ENCODE data around the gene NPAT. TPM values are rescaled to one million over a fixed set of nuclear protein-coding genes. Genes with fewer than 3 reads are reported as not detected.

NPAT gene
- total and polyA plus RNA-seq, 9 of the 15 experiments (the other 6 are each of a cell fraction or from before 2014, with no cell fraction given): 8.8 to 30.0 (median 22.1) TPM

DNA sequence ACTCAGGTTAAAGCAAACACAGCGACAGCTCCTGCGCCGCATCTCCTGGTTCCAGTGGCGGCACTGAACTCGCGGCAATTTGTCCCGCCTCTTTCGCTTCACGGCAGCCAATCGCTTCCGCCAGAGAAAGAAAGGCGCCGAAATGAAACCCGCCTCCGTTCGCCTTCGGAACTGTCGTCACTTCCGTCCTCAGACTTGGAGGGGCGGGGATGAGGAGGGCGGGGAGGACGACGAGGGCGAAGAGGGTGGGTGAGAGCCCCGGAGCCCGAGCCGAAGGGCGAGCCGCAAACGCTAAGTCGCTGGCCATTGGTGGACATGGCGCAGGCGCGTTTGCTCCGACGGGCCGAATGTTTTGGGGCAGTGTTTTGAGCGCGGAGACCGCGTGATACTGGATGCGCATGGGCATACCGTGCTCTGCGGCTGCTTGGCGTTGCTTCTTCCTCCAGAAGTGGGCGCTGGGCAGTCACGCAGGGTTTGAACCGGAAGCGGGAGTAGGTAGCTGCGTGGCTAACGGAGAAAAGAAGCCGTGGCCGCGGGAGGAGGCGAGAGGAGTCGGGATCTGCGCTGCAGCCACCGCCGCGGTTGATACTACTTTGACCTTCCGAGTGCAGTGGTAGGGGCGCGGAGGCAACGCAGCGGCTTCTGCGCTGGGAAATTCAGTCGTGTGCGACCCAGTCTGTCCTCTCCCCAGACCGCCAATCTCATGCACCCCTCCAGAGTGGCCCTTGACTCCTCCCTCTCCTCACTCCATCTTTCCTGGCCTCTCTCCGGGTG lies at the start of gene NPAT, which contains the start of gene ATM (continued):
- TF ChIP-seq MGA (IDR thresholded peaks at IDR 0.05) (peak; percentile 58), ZNF311 (CRISPR knock-in tag; IDR thresholded peaks at IDR 0.05) (no peak), FOXP1 (CRISPR knock-in tag; IDR thresholded peaks at IDR 0.05) (0 out of 2 replicates have a peak, but pooled peaks have one; percentile 7), PTTG1 (tag; IDR thresholded peaks at IDR 0.05; ENCODE audit: low read depth) (no peak), CCAR2 (IDR thresholded peaks at IDR 0.05; ENCODE audit: low read depth, low read length) (no peak), RB1 (IDR thresholded peaks at IDR 0.05; ENCODE audit: low read depth) (peak; percentile 86), MTA2 (IDR thresholded peaks at IDR 0.05; ENCODE audit: low read depth) (no peak), GABPA (tag; conservative IDR thresholded peaks at IDR 0.05; ENCODE audit: low read depth) (peak; percentile 95)
- TF ChIP-seq, protein P1, sequence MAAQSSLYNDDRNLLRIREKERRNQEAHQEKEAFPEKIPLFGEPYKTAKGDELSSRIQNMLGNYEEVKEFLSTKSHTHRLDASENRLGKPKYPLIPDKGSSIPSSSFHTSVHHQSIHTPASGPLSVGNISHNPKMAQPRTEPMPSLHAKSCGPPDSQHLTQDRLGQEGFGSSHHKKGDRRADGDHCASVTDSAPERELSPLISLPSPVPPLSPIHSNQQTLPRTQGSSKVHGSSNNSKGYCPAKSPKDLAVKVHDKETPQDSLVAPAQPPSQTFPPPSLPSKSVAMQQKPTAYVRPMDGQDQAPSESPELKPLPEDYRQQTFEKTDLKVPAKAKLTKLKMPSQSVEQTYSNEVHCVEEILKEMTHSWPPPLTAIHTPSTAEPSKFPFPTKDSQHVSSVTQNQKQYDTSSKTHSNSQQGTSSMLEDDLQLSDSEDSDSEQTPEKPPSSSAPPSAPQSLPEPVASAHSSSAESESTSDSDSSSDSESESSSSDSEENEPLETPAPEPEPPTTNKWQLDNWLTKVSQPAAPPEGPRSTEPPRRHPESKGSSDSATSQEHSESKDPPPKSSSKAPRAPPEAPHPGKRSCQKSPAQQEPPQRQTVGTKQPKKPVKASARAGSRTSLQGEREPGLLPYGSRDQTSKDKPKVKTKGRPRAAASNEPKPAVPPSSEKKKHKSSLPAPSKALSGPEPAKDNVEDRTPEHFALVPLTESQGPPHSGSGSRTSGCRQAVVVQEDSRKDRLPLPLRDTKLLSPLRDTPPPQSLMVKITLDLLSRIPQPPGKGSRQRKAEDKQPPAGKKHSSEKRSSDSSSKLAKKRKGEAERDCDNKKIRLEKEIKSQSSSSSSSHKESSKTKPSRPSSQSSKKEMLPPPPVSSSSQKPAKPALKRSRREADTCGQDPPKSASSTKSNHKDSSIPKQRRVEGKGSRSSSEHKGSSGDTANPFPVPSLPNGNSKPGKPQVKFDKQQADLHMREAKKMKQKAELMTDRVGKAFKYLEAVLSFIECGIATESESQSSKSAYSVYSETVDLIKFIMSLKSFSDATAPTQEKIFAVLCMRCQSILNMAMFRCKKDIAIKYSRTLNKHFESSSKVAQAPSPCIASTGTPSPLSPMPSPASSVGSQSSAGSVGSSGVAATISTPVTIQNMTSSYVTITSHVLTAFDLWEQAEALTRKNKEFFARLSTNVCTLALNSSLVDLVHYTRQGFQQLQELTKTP (IDR thresholded peaks at IDR 0.05; ENCODE audit: low read depth in 1 of 2, partially characterized antibody in 2 of 2): peak in 1 of 2 experiments; percentile 49
- TF ChIP-seq, protein P2, sequence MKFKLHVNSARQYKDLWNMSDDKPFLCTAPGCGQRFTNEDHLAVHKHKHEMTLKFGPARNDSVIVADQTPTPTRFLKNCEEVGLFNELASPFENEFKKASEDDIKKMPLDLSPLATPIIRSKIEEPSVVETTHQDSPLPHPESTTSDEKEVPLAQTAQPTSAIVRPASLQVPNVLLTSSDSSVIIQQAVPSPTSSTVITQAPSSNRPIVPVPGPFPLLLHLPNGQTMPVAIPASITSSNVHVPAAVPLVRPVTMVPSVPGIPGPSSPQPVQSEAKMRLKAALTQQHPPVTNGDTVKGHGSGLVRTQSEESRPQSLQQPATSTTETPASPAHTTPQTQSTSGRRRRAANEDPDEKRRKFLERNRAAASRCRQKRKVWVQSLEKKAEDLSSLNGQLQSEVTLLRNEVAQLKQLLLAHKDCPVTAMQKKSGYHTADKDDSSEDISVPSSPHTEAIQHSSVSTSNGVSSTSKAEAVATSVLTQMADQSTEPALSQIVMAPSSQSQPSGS (CRISPR knock-in tag; IDR thresholded peaks at IDR 0.05): no peak

Measured in K562 (cell line).